Measurements from ENCODE around the gene COPG1. TPM values are rescaled to one million over a fixed set of nuclear protein-coding genes. Genes with fewer than 3 reads are reported as not detected.

Gene COPG1
- total and polyA plus RNA-seq, 9 of the 15 experiments (the other 6 are each of a cell fraction or from before 2014, with no cell fraction given): 40.3 to 105 (median 62.4) TPM

DNA sequence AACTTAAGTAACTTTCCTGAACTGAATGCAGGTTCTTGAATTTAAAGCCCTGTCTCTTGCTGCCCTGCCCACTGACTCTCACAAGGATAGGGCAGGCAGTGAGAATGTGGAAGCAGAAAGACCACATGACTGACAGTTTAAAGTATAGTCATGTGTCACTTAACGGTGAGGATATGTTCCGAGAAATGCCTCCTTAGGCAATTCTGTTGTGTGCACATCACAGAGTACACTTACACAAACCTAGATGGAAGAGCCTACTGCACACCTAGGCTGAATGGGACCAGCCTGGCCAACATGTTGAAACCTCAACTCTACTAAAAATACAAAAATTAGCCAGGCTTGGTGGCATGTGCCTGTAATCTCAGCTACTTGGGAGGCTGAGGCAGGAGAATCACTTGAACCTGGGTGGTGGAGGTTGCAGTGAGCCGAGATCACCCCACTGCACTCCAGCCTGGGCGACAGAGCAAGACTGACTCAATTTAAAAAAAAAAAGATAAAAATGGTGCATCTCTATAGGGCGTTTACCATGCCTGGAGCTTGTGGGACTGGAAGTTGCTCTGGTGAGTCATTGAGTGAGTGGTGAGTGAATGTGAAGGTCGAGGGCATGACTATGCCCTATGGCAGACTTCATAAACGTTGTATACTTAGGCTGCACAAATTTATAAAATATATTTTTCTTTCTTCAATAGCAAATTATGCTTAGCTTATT is 18.9 kb upstream of the COPG1 start (continued):
- TF ChIP-seq CHD1 (IDR thresholded peaks at IDR 0.05; ENCODE audit: low read length) (no peak), GTF2A2 (tag; IDR thresholded peaks at IDR 0.05) (no peak), ZBTB17 (CRISPR knock-in tag; IDR thresholded peaks at IDR 0.05) (no peak), KAT2B (IDR thresholded peaks at IDR 0.05; ENCODE audit: low read depth, low read length) (no peak), BMI1 (IDR thresholded peaks at IDR 0.05; ENCODE audit: low read length) (no peak)
- TF ChIP-seq, protein P1, sequence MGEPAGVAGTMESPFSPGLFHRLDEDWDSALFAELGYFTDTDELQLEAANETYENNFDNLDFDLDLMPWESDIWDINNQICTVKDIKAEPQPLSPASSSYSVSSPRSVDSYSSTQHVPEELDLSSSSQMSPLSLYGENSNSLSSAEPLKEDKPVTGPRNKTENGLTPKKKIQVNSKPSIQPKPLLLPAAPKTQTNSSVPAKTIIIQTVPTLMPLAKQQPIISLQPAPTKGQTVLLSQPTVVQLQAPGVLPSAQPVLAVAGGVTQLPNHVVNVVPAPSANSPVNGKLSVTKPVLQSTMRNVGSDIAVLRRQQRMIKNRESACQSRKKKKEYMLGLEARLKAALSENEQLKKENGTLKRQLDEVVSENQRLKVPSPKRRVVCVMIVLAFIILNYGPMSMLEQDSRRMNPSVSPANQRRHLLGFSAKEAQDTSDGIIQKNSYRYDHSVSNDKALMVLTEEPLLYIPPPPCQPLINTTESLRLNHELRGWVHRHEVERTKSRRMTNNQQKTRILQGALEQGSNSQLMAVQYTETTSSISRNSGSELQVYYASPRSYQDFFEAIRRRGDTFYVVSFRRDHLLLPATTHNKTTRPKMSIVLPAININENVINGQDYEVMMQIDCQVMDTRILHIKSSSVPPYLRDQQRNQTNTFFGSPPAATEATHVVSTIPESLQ (CRISPR knock-in tag; IDR thresholded peaks at IDR 0.05): no peak
- TF ChIP-seq, protein P2, sequence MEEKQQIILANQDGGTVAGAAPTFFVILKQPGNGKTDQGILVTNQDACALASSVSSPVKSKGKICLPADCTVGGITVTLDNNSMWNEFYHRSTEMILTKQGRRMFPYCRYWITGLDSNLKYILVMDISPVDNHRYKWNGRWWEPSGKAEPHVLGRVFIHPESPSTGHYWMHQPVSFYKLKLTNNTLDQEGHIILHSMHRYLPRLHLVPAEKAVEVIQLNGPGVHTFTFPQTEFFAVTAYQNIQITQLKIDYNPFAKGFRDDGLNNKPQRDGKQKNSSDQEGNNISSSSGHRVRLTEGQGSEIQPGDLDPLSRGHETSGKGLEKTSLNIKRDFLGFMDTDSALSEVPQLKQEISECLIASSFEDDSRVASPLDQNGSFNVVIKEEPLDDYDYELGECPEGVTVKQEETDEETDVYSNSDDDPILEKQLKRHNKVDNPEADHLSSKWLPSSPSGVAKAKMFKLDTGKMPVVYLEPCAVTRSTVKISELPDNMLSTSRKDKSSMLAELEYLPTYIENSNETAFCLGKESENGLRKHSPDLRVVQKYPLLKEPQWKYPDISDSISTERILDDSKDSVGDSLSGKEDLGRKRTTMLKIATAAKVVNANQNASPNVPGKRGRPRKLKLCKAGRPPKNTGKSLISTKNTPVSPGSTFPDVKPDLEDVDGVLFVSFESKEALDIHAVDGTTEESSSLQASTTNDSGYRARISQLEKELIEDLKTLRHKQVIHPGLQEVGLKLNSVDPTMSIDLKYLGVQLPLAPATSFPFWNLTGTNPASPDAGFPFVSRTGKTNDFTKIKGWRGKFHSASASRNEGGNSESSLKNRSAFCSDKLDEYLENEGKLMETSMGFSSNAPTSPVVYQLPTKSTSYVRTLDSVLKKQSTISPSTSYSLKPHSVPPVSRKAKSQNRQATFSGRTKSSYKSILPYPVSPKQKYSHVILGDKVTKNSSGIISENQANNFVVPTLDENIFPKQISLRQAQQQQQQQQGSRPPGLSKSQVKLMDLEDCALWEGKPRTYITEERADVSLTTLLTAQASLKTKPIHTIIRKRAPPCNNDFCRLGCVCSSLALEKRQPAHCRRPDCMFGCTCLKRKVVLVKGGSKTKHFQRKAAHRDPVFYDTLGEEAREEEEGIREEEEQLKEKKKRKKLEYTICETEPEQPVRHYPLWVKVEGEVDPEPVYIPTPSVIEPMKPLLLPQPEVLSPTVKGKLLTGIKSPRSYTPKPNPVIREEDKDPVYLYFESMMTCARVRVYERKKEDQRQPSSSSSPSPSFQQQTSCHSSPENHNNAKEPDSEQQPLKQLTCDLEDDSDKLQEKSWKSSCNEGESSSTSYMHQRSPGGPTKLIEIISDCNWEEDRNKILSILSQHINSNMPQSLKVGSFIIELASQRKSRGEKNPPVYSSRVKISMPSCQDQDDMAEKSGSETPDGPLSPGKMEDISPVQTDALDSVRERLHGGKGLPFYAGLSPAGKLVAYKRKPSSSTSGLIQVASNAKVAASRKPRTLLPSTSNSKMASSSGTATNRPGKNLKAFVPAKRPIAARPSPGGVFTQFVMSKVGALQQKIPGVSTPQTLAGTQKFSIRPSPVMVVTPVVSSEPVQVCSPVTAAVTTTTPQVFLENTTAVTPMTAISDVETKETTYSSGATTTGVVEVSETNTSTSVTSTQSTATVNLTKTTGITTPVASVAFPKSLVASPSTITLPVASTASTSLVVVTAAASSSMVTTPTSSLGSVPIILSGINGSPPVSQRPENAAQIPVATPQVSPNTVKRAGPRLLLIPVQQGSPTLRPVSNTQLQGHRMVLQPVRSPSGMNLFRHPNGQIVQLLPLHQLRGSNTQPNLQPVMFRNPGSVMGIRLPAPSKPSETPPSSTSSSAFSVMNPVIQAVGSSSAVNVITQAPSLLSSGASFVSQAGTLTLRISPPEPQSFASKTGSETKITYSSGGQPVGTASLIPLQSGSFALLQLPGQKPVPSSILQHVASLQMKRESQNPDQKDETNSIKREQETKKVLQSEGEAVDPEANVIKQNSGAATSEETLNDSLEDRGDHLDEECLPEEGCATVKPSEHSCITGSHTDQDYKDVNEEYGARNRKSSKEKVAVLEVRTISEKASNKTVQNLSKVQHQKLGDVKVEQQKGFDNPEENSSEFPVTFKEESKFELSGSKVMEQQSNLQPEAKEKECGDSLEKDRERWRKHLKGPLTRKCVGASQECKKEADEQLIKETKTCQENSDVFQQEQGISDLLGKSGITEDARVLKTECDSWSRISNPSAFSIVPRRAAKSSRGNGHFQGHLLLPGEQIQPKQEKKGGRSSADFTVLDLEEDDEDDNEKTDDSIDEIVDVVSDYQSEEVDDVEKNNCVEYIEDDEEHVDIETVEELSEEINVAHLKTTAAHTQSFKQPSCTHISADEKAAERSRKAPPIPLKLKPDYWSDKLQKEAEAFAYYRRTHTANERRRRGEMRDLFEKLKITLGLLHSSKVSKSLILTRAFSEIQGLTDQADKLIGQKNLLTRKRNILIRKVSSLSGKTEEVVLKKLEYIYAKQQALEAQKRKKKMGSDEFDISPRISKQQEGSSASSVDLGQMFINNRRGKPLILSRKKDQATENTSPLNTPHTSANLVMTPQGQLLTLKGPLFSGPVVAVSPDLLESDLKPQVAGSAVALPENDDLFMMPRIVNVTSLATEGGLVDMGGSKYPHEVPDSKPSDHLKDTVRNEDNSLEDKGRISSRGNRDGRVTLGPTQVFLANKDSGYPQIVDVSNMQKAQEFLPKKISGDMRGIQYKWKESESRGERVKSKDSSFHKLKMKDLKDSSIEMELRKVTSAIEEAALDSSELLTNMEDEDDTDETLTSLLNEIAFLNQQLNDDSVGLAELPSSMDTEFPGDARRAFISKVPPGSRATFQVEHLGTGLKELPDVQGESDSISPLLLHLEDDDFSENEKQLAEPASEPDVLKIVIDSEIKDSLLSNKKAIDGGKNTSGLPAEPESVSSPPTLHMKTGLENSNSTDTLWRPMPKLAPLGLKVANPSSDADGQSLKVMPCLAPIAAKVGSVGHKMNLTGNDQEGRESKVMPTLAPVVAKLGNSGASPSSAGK (IDR thresholded peaks at IDR 0.05): peak; percentile 63
- TF ChIP-seq, protein P3, sequence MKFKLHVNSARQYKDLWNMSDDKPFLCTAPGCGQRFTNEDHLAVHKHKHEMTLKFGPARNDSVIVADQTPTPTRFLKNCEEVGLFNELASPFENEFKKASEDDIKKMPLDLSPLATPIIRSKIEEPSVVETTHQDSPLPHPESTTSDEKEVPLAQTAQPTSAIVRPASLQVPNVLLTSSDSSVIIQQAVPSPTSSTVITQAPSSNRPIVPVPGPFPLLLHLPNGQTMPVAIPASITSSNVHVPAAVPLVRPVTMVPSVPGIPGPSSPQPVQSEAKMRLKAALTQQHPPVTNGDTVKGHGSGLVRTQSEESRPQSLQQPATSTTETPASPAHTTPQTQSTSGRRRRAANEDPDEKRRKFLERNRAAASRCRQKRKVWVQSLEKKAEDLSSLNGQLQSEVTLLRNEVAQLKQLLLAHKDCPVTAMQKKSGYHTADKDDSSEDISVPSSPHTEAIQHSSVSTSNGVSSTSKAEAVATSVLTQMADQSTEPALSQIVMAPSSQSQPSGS (CRISPR knock-in tag; IDR thresholded peaks at IDR 0.05): no peak
- TF ChIP-seq, protein P4, sequence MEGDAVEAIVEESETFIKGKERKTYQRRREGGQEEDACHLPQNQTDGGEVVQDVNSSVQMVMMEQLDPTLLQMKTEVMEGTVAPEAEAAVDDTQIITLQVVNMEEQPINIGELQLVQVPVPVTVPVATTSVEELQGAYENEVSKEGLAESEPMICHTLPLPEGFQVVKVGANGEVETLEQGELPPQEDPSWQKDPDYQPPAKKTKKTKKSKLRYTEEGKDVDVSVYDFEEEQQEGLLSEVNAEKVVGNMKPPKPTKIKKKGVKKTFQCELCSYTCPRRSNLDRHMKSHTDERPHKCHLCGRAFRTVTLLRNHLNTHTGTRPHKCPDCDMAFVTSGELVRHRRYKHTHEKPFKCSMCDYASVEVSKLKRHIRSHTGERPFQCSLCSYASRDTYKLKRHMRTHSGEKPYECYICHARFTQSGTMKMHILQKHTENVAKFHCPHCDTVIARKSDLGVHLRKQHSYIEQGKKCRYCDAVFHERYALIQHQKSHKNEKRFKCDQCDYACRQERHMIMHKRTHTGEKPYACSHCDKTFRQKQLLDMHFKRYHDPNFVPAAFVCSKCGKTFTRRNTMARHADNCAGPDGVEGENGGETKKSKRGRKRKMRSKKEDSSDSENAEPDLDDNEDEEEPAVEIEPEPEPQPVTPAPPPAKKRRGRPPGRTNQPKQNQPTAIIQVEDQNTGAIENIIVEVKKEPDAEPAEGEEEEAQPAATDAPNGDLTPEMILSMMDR (IDR thresholded peaks at IDR 0.05 in 2 of 3, conservative IDR thresholded peaks at IDR 0.05 in 1 of 3; ENCODE audit: insufficient read depth in 2 of 3, low read depth in 1 of 3, low read length in 3 of 3): no peak

All from K562 (cell line).